GM21825 (cell line): ENCODE results near the gene TTC31.
"Not testable (repeated sequence)": the region's sequence is repeated elsewhere in the genome, so short reads cannot be mapped to it uniquely, and the experiment has no call there.

Source experiments
- ATAC-seq: cut with Tn5 transposase; IDR thresholded peaks from one replicate; pipeline ENCODE4 v1.9.1; 2021; ENCODE audit warnings: mild to moderate bottlenecking, moderate library complexity; ENCODE audit not compliant: unreplicated experiment

The TTC31 gene

GRCh38 chr2:74457129-74457548 lies 25.7 kb upstream of the TTC31 start:
- no peak for ATAC-seq

- peak; percentile 33 for ATAC-seq
Measured at GRCh38 chr2:74457549-74458131, 25.2 kb upstream of the TTC31 start.

DNA sequence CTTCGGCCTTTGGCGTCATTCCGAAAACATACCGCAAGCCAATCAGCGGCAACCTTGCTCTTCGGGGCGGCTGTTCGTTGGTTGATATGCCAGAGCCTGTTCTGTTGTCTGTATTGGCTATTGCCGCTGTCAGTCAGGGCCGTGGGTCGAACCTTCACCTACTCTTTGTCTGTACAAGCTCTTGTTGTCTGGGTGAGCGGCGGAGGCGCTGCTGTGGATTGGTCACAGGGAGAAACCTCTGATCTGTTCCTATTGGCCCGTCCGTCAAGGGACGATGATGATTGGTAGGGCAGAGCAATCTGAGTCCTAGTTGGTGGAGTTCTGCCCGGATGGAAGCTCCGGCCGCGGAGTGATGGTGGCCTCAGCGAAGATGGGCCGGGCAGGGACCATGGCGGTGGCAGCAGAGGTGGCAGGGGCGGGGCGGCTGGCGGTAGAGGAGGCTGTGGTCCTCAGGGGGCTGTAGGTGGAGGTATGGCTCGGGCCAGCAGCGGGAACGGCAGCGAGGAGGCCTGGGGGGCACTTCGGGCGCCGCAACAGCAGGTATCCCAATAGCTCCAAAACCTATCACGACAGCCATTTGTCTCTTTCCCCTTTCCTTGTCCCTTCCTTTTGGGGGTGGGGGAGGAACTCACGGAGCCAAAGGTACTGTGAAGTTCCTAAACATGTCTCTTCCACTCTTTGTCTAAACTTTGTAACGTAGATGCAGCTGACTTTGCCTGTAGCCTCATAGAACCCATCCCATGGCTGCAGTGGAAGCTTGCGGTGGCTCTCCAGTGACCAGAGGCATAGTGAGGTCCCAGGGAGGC lies 24.5 kb upstream of the TTC31 start, which contains the start of gene WBP1:
Gene WBP1, plus strand, starts transcription at position 307 of the 806 bp plus-strand sequence. Its CDS starts 165 bp downstream, at position 472.
- peak; percentile 79 for ATAC-seq

GRCh38 chr2:74458938-74459363 lies 23.9 kb upstream of the TTC31 start:
- ATAC-seq = no peak

DNA sequence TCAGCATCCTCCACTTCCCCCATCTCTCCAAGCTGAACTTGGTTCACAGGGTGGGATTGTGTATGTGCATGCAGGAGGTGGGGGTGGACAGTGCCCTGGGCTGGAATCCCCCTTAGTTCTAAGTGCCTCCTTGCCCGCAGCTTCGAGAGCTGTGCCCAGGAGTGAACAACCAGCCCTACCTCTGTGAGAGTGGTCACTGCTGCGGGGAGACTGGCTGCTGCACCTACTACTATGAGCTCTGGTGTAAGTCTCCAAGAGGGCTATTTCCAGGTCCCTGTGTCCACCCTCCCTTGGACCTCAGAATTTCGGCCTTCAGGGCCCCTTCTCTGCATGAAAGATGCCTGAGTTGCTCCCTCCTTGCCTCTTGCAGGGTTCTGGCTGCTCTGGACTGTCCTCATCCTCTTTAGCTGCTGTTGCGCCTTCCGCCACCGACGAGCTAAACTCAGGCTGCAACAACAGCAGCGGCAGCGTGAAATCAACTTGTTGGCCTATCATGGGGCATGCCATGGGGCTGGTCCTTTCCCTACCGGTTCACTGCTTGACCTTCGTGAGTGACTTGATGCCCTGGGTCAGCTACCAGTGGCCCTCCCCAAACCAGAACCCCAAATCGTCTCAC lies 23.3 kb upstream of the TTC31 start:
- not testable (repeated sequence) for ATAC-seq

DNA sequence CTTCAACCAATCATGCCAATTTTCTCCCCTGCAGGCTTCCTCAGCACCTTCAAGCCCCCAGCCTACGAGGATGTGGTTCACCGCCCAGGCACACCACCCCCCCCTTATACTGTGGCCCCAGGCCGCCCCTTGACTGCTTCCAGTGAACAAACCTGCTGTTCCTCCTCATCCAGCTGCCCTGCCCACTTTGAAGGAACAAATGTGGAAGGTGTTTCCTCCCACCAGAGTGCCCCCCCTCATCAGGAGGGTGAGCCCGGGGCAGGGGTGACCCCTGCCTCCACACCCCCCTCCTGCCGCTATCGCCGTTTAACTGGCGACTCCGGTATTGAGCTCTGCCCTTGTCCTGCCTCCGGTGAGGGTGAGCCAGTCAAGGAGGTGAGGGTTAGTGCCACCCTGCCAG lies 22.7 kb upstream of the TTC31 start:
- not testable (repeated sequence) for ATAC-seq

DNA sequence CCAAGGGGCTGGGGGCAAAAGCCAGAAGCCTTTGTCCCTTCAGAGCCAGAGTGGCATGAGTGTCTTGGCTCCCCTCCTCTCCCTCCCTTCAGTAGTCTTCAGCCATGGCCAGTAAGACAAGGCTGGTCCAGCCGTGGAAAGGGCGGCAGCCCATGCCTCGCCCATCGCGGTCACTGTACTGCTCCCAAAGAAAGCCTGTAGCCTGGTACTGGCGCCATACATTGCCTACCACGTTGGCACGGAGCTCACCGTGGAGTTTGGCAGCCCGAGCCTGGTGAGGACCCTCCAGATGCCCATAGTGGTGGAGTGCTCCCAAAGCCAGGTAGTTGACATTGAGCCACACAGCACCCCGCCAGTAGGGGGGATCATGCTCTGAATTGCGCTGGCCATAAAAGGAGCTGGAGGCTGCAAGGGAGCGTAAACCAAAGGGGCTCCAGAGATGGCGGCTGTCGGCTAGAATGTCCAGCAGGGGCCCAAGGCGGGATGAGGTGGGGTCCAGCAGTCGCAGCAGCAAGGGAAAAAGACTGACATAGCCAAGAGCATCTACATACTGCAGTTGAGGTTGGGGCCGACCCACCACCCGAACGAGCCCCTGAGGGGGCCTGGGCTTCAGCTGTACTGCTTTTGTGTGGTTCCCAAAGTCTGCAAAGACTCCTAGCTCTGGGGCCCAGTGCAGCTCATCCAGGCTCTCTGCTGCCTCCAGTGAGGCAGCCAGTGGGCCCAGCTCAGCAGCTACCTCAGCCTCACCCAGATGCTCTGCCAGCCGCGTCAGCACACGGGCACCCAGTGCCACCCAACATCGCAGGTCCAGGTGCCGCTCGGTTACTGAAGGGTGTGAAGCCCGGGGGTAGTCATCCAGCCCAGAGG lies 21.5 kb upstream of the TTC31 start:
- no peak for ATAC-seq

GRCh38 chr2:74462054-74462785 lies 20.7 kb upstream of the TTC31 start:
- no peak for ATAC-seq

- ATAC-seq = no peak
Measured at GRCh38 chr2:74462786-74463105, 20.1 kb upstream of the TTC31 start.

DNA sequence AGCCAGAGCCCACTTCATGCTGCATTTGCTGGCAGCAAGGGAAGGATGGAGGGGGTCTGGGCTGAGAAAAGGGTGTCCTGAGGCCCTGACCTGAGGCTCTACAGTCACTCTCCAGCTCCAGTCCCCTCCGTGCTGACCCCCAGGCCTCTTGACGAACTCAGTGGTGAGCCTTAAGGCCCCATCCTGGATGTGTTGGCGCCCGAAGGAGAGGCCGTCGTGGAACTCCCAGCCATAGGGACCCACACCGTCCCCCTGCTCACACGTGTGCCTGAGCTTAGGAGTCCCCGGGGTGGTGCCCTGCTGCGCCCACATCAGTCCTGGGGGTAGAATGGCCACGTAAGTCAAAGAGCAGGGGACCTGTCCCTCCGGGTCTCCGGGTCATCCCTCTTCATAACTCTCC lies 18.5 kb upstream of the TTC31 start:
- no peak for ATAC-seq

DNA sequence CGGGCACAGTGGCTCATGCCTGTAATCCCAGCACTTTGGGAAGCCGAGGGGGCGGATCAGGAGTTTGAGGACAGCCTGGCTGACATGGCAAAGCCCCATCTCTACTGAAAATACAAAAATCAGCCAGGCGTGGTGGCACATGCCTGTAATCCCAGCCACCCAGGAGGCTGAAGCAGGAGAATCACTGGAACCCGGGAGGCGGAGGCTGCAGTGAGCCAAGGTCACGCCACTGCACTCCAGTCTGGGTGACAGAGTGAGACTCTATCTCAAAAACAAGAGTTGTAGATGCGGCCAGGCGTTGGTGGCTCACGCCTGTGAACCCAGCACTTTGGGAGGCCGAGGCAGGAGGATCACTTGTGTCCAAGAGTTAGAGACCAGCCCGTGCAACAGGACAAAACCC lies 12.1 kb upstream of the TTC31 start:
- ATAC-seq = not testable (repeated sequence)

GRCh38 chr2:74471332-74472065 lies 11.4 kb upstream of the TTC31 start:
- ATAC-seq = no peak

DNA sequence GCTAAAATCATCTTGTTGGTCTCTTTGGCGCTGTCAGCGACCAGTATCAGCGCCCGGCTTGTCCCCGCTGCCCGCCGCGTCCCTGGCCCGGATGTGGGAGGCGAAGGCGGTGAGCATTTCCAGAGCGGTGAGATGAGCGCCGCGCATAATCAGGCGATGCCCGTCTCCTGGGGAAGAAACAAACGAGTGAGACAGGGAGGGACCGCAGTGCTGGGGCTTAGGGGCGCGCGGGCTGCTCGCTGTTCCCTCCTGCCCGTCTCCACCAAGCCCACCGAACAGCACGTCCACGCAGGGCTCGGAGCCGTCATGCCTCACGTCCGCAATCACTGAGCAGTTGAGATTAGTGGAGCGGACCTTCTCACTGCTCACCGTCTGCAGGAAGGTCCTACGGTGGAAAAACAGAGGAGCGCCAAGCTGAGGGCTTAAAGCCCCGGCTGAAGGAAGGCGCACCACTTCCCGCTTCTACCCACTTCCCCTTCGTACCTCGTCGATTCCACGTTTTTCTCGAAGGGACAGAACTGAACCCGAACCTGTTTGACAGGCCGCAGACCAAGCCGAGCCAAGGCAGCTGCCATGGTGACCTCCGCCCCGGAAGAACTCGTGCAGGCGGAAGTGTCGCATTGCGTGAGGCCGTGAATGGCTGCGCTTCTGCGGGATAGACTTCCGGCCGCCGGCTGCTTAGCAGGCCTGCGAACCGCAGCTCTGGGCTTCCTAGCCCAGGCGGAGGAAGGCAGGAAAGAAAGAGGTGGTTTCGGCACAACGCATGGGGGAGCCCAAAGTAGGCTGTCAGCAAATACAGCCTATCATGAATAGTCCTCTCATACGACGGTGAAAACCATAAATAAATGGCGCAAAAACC lies 10.6 kb upstream of the TTC31 start, which contains the start of gene MRPL53:
Gene MRPL53, minus strand, starts transcription at position 595 of the 859 bp plus-strand sequence. Its CDS starts 20 bp downstream, at position 575.
- peak; percentile 84 for ATAC-seq

DNA sequence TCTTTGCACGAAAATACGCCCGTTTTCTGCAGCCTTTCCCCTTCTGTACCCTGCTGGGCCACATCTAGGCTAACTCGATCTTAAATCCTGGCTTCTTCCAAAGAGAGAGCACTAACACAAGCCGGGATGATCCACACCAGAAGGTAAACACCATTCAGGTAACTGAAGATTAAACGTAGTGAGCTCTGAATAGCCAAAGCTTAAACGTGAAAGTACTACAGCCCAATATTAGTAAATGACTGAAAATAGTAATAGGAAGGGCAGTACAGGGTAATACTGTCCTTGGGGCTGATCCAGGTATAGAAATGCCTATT lies 10.0 kb upstream of the TTC31 start:
- ATAC-seq = no peak

- ATAC-seq = no peak
Measured at GRCh38 chr2:74474481-74474880, 8.4 kb upstream of the TTC31 start.

DNA sequence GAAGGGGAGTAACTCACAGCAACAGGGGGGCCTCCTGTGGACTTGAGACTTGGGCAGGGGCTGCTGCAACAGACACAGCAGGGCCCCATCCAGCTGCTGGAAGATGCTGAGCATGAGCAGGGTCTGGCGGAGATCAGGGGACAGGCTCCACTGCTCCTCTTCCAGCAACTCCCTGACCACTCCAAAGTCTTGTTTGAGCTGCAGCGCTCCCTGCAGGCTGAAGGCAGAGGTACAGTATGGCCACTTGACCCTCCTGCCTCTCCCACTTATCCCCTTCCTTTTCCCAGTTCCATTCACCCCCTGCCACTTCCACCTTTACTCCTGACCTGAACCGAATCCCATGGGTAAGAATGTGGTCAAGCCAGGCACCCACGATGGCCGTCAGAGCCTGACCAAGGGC lies 8.0 kb upstream of the TTC31 start:
- no peak for ATAC-seq

DNA sequence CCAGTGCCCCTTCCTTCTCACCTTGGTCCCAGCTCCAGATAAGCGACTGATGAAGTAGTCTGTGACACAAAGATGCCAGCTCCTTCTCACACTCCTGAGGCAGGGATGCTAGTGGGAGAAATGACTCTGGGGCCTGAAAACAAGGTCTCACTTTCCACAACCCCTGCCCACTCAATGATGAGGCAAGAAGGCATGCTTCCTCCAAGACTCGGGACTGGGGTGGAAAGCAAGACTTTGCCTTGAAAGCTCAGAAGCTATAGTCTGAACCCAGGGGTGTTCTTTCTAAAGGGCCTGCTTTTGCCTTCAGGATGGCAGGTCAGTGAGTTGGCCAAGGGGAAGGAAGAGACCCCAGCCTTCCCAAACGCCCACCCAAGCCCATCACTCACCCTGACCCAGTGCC lies 1.4 kb upstream of the TTC31 start:
- ATAC-seq = no peak

DNA sequence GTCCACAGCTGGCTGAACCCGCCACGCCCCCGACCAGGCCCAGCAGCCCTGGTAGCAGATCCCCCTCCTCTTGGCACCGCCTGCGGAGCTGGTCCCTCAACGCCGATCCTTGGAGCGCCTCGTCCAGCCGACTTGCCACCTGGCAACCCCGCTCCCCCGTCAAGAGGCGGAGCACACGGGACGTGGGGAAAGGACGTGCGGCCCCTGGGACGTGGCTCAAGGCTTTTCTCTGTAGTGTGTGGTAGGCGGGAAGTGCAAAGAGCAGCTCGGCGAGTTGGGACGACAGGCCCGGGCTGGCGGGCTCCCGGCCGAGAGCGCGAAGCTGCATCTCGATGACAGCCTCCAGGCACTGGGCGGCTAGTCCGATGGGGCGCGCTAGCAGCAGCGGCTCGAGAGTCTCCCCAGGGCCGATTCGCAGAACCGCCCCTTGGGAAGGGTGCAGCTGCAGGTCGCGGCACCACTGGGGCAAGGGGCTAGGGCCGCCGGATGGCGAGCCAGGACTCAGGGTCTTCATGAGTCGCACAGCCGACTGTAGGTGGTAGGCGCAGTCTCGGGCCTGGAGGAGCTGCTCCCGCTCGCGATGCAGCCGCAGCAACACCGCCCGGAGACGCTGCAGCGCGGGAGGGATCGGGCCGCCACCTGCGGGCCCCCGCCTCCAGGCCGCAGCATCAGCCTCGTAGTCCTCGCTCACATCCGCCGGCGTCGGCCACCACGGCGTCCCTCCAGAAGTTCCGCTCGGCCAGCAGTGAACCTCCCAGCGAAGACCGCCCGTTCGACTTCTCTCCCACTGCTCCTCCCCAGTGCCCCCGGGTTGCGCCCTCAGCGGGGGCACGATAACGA lies 700 bp upstream of the TTC31 start:
- ATAC-seq = peak; percentile 39
